Endothelial cell of umbilical vein (primary cell): ENCODE measurements around the gene VPREB3. TPM values are rescaled to one million over a fixed set of nuclear protein-coding genes. Genes with fewer than 3 reads are reported as not detected.

ENCODE experiments used
- BruUV-seq: library from RNA; stranded (reverse); fragments of 400-500 nt; replicated peaks from 2 replicates; lab custom pipeline; 2021; lab: Mats Ljungman, UMichigan
- CTCF ChIA-PET: fragments of 300-600, 350-600 bp; sonication (Branson Sonifier 250); formaldehyde crosslinking; loops from one replicate; lab custom pipeline; 2021; ENCODE audit warnings: antibody characterized with exemption, inconsistent platforms; lab: Charles Lee
- POLR2A ChIA-PET: fragments of 300-600, 350-600 bp; sonication (Branson Sonifier 250); formaldehyde crosslinking; loops from one replicate; lab custom pipeline; 2021; ENCODE audit warnings: antibody characterized with exemption, inconsistent platforms; lab: Charles Lee
- DNase-seq: peaks from one replicate; pipeline ENCODE4 v3.0.0-alpha.2; 2011; ENCODE audit warnings: low read depth, low spot score
- FAIRE-seq: peaks from 2 replicates; lab custom pipeline; 2011; peaks lifted over from hg19 to GRCh38; lab: Jason Lieb, UNC
- H2AFZ ChIP-seq: 2 replicates; pipeline ENCODE4 v1.6.0; 2012; ENCODE audit warnings: low read depth, low read length, control low read depth, inconsistent platforms
- H3K27ac ChIP-seq: 2 replicates; pipeline ENCODE4 v1.5.1; 2011; ENCODE audit warnings: low read depth, mild to moderate bottlenecking, control low read depth, low read length, moderate library complexity; ENCODE audit not compliant: insufficient read depth
- H3K27me3 ChIP-seq, 2 experiments: 2 replicates each; pipeline versions ENCODE4 v1.6.0 to v1.6.1; 2011; ENCODE audit warnings: low read length in 2 of 2, mixed read lengths in 1 of 2; ENCODE audit not compliant: control insufficient read depth in 2 of 2, insufficient read depth in 2 of 2
- H3K36me3 ChIP-seq, 2 experiments: 2 replicates in 1 of 2; 3 replicates in 1 of 2; pipeline ENCODE4 v1.5.1; 2011; ENCODE audit warnings: low read length in 2 of 2, mild to moderate bottlenecking in 1 of 2, moderate library complexity in 1 of 2; ENCODE audit not compliant: control insufficient read depth in 2 of 2, insufficient read depth in 2 of 2; ENCODE audit errors: extremely low read depth in 1 of 2
- H3K4me1 ChIP-seq: 3 replicates; pipeline ENCODE4 v1.5.1; 2011; ENCODE audit warnings: mild to moderate bottlenecking, low read length; ENCODE audit not compliant: control insufficient read depth, insufficient read depth; ENCODE audit errors: extremely low read depth
- H3K4me2 ChIP-seq: 2 replicates; pipeline ENCODE4 v1.6.1; 2011; ENCODE audit warnings: low read length, control low read depth, mixed read lengths; ENCODE audit not compliant: insufficient read depth
- H3K4me3 ChIP-seq, 3 experiments: fragments of 200-600 bp in 1 of 3; sonication (generic), shearing (Covaris generic) in 1 of 3; replicated peaks in 1 of 3; 2 replicates each; pipeline ENCODE4 v1.5.1; 2011 to 2016; ENCODE audit warnings: control low read depth in 3 of 3, low read length in 3 of 3, mild to moderate bottlenecking in 2 of 3, inconsistent platforms in 1 of 3, low read depth in 1 of 3, moderate library complexity in 1 of 3; ENCODE audit not compliant: insufficient read depth in 1 of 3
- H3K79me2 ChIP-seq: 2 replicates; pipeline ENCODE4 v1.6.0; 2012; ENCODE audit warnings: low read length, inconsistent platforms; ENCODE audit not compliant: control insufficient read depth, insufficient read depth
- H3K9ac ChIP-seq: replicated peaks from 2 replicates; pipeline ENCODE3; 2011; ENCODE audit warnings: low read length, control low read depth; ENCODE audit not compliant: insufficient read depth; ENCODE audit errors: extremely low read depth
- H3K9me1 ChIP-seq: replicated peaks from 3 replicates; pipeline ENCODE4 v1.6.0; 2011; ENCODE audit warnings: mild to moderate bottlenecking, low read length; ENCODE audit not compliant: control insufficient read depth, insufficient read depth; ENCODE audit errors: extremely low read depth
- H3K9me3 ChIP-seq: replicated peaks from 2 replicates; pipeline ENCODE4 v1.5.1; 2012; ENCODE audit warnings: low read length, inconsistent platforms; ENCODE audit not compliant: control insufficient read depth, insufficient read depth
- H4K20me1 ChIP-seq: replicated peaks from 2 replicates; pipeline ENCODE3; 2011; ENCODE audit warnings: mild to moderate bottlenecking, low read length; ENCODE audit not compliant: control insufficient read depth, insufficient read depth; ENCODE audit errors: extremely low read depth
- EZH2 ChIP-seq: IDR thresholded peaks from 2 replicates; pipeline ENCODE4 v1.6.1; 2012; ENCODE audit warnings: borderline replicate concordance, low read depth, mild to moderate bottlenecking, moderate library complexity, low read length, inconsistent platforms; ENCODE audit not compliant: severe bottlenecking
- FOS ChIP-seq: IDR thresholded peaks from 2 replicates; pipeline ENCODE4 v1.6.1; 2011; ENCODE audit warnings: mild to moderate bottlenecking, low read length, moderate library complexity, borderline replicate concordance; ENCODE audit not compliant: insufficient read depth
- GATA2 ChIP-seq: IDR thresholded peaks from 2 replicates; pipeline ENCODE4 v1.7.0; 2011; ENCODE audit warnings: low read depth, mild to moderate bottlenecking, moderate library complexity, mixed read lengths, low read length; ENCODE audit not compliant: insufficient read length, insufficient read depth
- POLR2A ChIP-seq: IDR thresholded peaks from 2 replicates; pipeline ENCODE4 v1.6.1; 2012; ENCODE audit warnings: low read depth, mild to moderate bottlenecking, control low read depth, low read length
- POLR2AphosphoS5 ChIP-seq: IDR thresholded peaks from 2 replicates; pipeline ENCODE4 v1.6.1; 2012; ENCODE audit warnings: low read depth, mild to moderate bottlenecking, control low read depth, low read length, moderate library complexity; ENCODE audit not compliant: insufficient read depth
- dilution Hi-C: fragments of 300-500 bp; cut with MboI; formaldehyde crosslinking; loops from one replicate; pipeline ENCODE4 v1.15.0; 2019; ENCODE audit warnings: low sequenced_read_pairs; ENCODE audit not compliant: extremely low pct_ligation_motif_present
- intact Hi-C: fragments of 100-400 bp; cut with micrococcal nuclease; formaldehyde crosslinking; loops from one replicate; pipeline ENCODE4 v1.10.0; 2022
- polyA plus RNA-seq, 4 experiments: library from polyadenylated mRNA; depleted of rRNA in 3 of 4; stranded (reverse) in 3 of 4; unstranded in 1 of 4; fragments of >200 nt; gene quantifications; 2 replicates each; pipeline versions ENCODE4 v1.2.1 to v1.2.3, GENCODE V29; 2011 to 2012; ENCODE audit warnings: missing spikeins in 1 of 4
- total RNA-seq: library from RNA; stranded (reverse); gene quantifications from 2 replicates; pipeline ENCODE4 v1.2.3, GENCODE V29; 2021
- TF ChIP-seq, protein P1 (sequence below): IDR thresholded peaks from 2 replicates; pipeline ENCODE4 v1.6.1; 2011; ENCODE audit not compliant: insufficient read depth, insufficient read length
- TF ChIP-seq, protein P2 (sequence below), 2 donors: IDR thresholded peaks; 1 replicate in 1 of 2; 2 replicates in 1 of 2; pipeline ENCODE4 v1.5.1; 2011; ENCODE audit warnings: low read length in 2 of 2, mild to moderate bottlenecking in 2 of 2, moderate library complexity in 2 of 2, control low read depth in 1 of 2, inconsistent platforms in 1 of 2, low read depth in 1 of 2; ENCODE audit not compliant: insufficient read depth in 1 of 2; ENCODE audit errors: extremely low read depth in 1 of 2

Gene VPREB3
- total and polyA plus RNA-seq, 2 donors (not counting 3 experiments of a cell fraction or from before 2014, with no cell fraction given) = not detected

- Histone ChIP-seq H3K9ac (no peak overlapping the region), H4K20me1 (no peaks in the 10 kb centered on the region), H3K4me1 (no peaks in the 10 kb centered on the region), H2AFZ (no peak overlapping the region), H3K9me3 (no peaks in the 10 kb centered on the region), H3K27me3 (no peaks in the 10 kb centered on the region), H3K9me1 (no peaks in the 10 kb centered on the region), H3K27ac (no peak overlapping the region), H3K4me3 (no peak overlapping the region), H3K79me2 (no peaks in the 10 kb centered on the region), H3K36me3 (peaks cover 18 to 37% of the 10 kb centered on the region in 2 experiments), H3K4me2 (no peak overlapping the region)
- intact Hi-C loops (no loop called here), dilution Hi-C loops (no loop called here)
- no TSS peak for BruUV-seq
- no peak for FAIRE-seq
- POLR2A ChIA-PET = no interaction called here
- CTCF ChIA-PET = interaction anchor here (1.9 kb wide), 1 partner anchor 11 kb away, joined by 6 read pairs; no protein-coding TSS in a partner anchor
- TF ChIP-seq GATA2 (no peak), POLR2AphosphoS5 (no peak), POLR2A (no peak), FOS (no peak), EZH2 (no peak)
- TF ChIP-seq, protein P1, sequence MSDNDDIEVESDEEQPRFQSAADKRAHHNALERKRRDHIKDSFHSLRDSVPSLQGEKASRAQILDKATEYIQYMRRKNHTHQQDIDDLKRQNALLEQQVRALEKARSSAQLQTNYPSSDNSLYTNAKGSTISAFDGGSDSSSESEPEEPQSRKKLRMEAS = no peak
- TF ChIP-seq, protein P2, sequence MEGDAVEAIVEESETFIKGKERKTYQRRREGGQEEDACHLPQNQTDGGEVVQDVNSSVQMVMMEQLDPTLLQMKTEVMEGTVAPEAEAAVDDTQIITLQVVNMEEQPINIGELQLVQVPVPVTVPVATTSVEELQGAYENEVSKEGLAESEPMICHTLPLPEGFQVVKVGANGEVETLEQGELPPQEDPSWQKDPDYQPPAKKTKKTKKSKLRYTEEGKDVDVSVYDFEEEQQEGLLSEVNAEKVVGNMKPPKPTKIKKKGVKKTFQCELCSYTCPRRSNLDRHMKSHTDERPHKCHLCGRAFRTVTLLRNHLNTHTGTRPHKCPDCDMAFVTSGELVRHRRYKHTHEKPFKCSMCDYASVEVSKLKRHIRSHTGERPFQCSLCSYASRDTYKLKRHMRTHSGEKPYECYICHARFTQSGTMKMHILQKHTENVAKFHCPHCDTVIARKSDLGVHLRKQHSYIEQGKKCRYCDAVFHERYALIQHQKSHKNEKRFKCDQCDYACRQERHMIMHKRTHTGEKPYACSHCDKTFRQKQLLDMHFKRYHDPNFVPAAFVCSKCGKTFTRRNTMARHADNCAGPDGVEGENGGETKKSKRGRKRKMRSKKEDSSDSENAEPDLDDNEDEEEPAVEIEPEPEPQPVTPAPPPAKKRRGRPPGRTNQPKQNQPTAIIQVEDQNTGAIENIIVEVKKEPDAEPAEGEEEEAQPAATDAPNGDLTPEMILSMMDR (IDR thresholded peaks at IDR 0.05; ENCODE audit: extremely low read depth in 1 of 2, insufficient read depth in 1 of 2, low read depth in 1 of 2, low read length in 2 of 2) = no peak
- DNase-seq = no peak
Observed at GRCh38 chr22:23800297-23801237, 46.3 kb upstream of the VPREB3 start.
